CD4-positive, alpha-beta T cell (primary cell): ENCODE data around the gene OXNAD1. TPM values are rescaled to one million over a fixed set of nuclear protein-coding genes. Genes with fewer than 3 reads are reported as not detected.

Source experiments
- ATAC-seq: fragments of 200-7000 bp; cut with Tn5 transposase; one replicate; pipeline ENCODE4 v1.10.0; 2022; ENCODE audit warnings: mild to moderate bottlenecking; ENCODE audit not compliant: poor library complexity
- CTCF ChIA-PET: fragments of 350-600 bp; sonication (Branson Sonifier 250); formaldehyde crosslinking; loops from one replicate; lab custom pipeline; 2021; ENCODE audit warnings: antibody characterized with exemption, inconsistent platforms; lab: Charles Lee
- POLR2A ChIA-PET: fragments of 350-600 bp; sonication (Branson Sonifier 250); formaldehyde crosslinking; loops from one replicate; lab custom pipeline; 2021; ENCODE audit warnings: antibody characterized with exemption, inconsistent platforms; lab: Charles Lee
- DNase-seq, 14 experiments: peaks; one replicate each; pipeline ENCODE4 v3.0.0-alpha.2; 2013 to 2020; ENCODE audit warnings: mixed read lengths in 2 of 14
- H3K27ac ChIP-seq, 2 donors: one replicate each; pipeline versions ENCODE4 v1.5.1 to v1.7.0; 2013; ENCODE audit warnings: low read length in 2 of 2, low read depth in 1 of 2, mild to moderate bottlenecking in 1 of 2
- H3K27me3 ChIP-seq, 2 experiments: 1 replicate in 1 of 2; 2 replicates in 1 of 2; pipeline versions ENCODE4 v1.6.1 to v1.7.0; 2013; ENCODE audit warnings: low read length in 2 of 2, control low read depth in 1 of 2, mild to moderate bottlenecking in 1 of 2, moderate library complexity in 1 of 2; ENCODE audit not compliant: insufficient read depth in 2 of 2, control insufficient read depth in 1 of 2
- H3K36me3 ChIP-seq: one replicate; pipeline ENCODE4 v1.6.1; 2013; ENCODE audit warnings: low read length, control low read depth; ENCODE audit not compliant: insufficient read depth
- H3K4me1 ChIP-seq: one replicate; pipeline ENCODE4 v1.6.1; 2013; ENCODE audit warnings: low read length, control low read depth; ENCODE audit not compliant: insufficient read depth
- H3K4me3 ChIP-seq: one replicate; pipeline ENCODE4 v1.5.1; 2013; ENCODE audit warnings: mild to moderate bottlenecking, low read length, moderate library complexity
- H3K9me3 ChIP-seq, 2 experiments: 1 replicate in 1 of 2; 2 replicates in 1 of 2; pipeline versions ENCODE4 v1.6.1 to v1.7.0; 2013; ENCODE audit warnings: low read length in 2 of 2, mild to moderate bottlenecking in 2 of 2, control low read depth in 1 of 2, moderate library complexity in 1 of 2; ENCODE audit not compliant: control insufficient read depth in 1 of 2, insufficient read depth in 1 of 2
- H3K27ac Mint-ChIP-seq: one replicate; pipeline ENCODE4 v1.8.0; 2020; ENCODE audit warnings: mixed read lengths
- H3K27me3 Mint-ChIP-seq: one replicate; pipeline ENCODE4 v1.8.0; 2021; ENCODE audit warnings: mixed read lengths
- H3K36me3 Mint-ChIP-seq: one replicate; pipeline ENCODE4 v1.8.0; 2021; ENCODE audit warnings: low read depth, mixed read lengths
- H3K4me1 Mint-ChIP-seq: one replicate; pipeline ENCODE4 v1.8.0; 2021; ENCODE audit warnings: low read depth, mixed read lengths
- H3K4me3 Mint-ChIP-seq: one replicate; pipeline ENCODE4 v1.8.0; 2020; ENCODE audit warnings: mild to moderate bottlenecking, mixed read lengths
- H3K9me3 Mint-ChIP-seq: one replicate; pipeline ENCODE4 v1.8.0; 2020; ENCODE audit warnings: mixed read lengths
- intact Hi-C, 2 experiments: fragments of 100-400 bp; cut with DNase I in 1 of 2; cut with micrococcal nuclease in 1 of 2; formaldehyde crosslinking; loops; one replicate each; pipeline versions ENCODE4 v1.15.1 to v1.9.0; 2023 to 2025; cut with DNase I, micrococcal nuclease
- total RNA-seq, 174 experiments: library from RNA in 2 of 174; stranded (reverse) in 2 of 174; gene quantifications; one replicate each; pipeline ENCODE4 v1.2.3 and lab custom pipeline; 2021 to 2026
- TF ChIP-seq, protein P1 (sequence below): fragments of 200-600 bp; IDR thresholded peaks from one replicate; pipeline ENCODE4 v1.8.0; 2022; ENCODE audit warnings: antibody characterized with exemption, mild to moderate bottlenecking

OXNAD1 gene
- total RNA-seq, 2 experiments from 2014 or later = 135 TPM

DNA sequence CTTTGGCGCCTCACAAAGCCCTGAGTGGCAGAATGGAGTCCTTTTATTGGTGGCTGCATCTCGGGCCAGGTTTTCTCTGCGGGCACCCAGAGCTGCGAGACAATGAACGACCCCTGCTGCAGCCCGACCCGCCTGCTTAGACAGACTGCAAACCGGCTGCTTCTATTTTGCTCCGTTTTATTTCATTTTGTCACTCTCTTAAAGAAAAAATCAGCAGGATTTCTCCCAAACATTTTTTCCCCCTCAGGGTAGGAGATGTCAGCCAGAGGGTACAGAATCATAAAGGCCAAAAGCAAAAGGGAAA lies 64.8 kb downstream of the OXNAD1 start:
- H3K36me3 Mint-ChIP-seq = peaks cover 100% of the 10 kb centered on the region
- POLR2A ChIA-PET = no interaction called here
- intact Hi-C loops = loop anchor here in 1 of 2 experiments (5.0 to 10.0 kb wide), 2 partner anchors 55 to 218 kb away; no protein-coding TSS in a partner anchor

DNA sequence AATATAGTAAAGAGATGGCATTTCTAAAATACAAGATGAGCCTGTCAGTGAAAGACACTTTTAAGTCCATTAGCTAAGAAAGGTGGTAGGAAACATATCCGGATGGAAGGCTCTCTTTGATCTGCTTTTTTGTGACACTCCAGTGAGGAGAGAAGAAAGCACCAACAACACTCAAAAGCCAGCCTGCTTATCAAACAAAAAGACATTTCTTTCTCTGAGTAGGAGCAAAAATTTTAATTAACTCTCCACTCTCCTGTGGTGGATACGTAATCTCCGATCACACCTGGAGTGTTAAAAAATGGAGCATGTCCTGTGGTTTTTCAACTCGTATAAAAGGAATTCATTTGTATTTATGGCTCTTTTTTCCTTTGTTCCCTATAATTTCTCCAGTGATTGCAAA lies 65.3 kb downstream of the OXNAD1 start:
- CTCF ChIA-PET = no interaction called here
- H3K4me1 ChIP-seq = peaks cover 7% of the 10 kb centered on the region
- no peaks in the 10 kb centered on the region for H3K27me3 ChIP-seq
- DNase-seq (no peak), ATAC-seq (no peak)
- POLR2A ChIA-PET = no interaction called here
- intact Hi-C loops = loop anchor here in 1 of 2 experiments (5.0 kb wide), 1 partner anchor 217 kb away; no protein-coding TSS in a partner anchor
- Mint-ChIP-seq H3K27me3 (no peaks in the 10 kb centered on the region), H3K4me3 (no peak overlapping the region), H3K4me1 (peaks cover 36% of the 10 kb centered on the region), H3K9me3 (peaks cover 12% of the 10 kb centered on the region), H3K27ac (peak overlapping the region; percentile 20), H3K36me3 (peaks cover 100% of the 10 kb centered on the region)
- H3K4me3 ChIP-seq = no peak overlapping the region
- no peak overlapping the region for H3K27ac ChIP-seq
- peaks cover 90% of the 10 kb centered on the region for H3K36me3 ChIP-seq
- H3K9me3 ChIP-seq = peaks cover 7 to 18% of the 10 kb centered on the region in 2 experiments
- TF ChIP-seq, protein P1, sequence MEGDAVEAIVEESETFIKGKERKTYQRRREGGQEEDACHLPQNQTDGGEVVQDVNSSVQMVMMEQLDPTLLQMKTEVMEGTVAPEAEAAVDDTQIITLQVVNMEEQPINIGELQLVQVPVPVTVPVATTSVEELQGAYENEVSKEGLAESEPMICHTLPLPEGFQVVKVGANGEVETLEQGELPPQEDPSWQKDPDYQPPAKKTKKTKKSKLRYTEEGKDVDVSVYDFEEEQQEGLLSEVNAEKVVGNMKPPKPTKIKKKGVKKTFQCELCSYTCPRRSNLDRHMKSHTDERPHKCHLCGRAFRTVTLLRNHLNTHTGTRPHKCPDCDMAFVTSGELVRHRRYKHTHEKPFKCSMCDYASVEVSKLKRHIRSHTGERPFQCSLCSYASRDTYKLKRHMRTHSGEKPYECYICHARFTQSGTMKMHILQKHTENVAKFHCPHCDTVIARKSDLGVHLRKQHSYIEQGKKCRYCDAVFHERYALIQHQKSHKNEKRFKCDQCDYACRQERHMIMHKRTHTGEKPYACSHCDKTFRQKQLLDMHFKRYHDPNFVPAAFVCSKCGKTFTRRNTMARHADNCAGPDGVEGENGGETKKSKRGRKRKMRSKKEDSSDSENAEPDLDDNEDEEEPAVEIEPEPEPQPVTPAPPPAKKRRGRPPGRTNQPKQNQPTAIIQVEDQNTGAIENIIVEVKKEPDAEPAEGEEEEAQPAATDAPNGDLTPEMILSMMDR = no peak

More for the DNA sequence above, 64.8 kb downstream of the OXNAD1 start:
- H3K27ac ChIP-seq = no peak overlapping the region
- peaks cover 91% of the 10 kb centered on the region for H3K36me3 ChIP-seq
- no peak overlapping the region for H3K27ac Mint-ChIP-seq
- no peaks in the 10 kb centered on the region for H3K27me3 ChIP-seq
- peaks cover 8% of the 10 kb centered on the region for H3K4me1 ChIP-seq
- no peak overlapping the region for H3K4me3 ChIP-seq
- H3K9me3 Mint-ChIP-seq = peaks cover 12% of the 10 kb centered on the region
- no peak overlapping the region for H3K4me3 Mint-ChIP-seq
- peaks cover 7 to 18% of the 10 kb centered on the region in 2 experiments for H3K9me3 ChIP-seq
- H3K27me3 Mint-ChIP-seq = no peaks in the 10 kb centered on the region
- CTCF ChIA-PET = no interaction called here
- no peak for DNase-seq
- TF ChIP-seq, protein P1 = no peak
- H3K4me1 Mint-ChIP-seq = peaks cover 35% of the 10 kb centered on the region
- no peak for ATAC-seq

DNA sequence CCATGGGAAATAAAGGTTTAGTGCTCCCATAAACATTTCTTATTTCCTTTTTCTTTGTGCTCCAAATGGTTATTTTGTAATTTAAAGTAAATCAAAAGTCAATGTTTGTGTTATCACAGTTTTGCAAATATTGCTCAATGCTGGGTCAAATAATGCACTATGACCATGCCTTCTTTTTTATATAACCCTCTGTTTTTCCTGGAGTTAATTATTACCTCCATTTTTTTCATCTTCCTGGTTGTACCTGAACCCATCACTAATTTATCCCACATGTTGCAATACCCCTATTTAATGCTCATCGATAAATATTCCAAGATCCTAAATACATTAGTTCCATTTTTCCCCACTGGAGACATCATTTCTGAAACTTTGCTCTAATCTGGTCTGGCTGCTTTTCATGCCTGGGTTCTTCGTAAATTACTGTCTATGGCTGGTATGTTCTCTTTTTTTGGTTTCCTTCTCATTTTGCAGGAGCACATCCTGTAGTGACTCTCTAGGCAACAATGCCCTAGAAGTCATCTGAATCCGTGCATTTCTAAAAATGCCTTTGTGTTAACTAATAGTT lies 66.4 kb downstream of the OXNAD1 start:
- Mint-ChIP-seq H3K36me3 (peaks cover 100% of the 10 kb centered on the region), H3K27me3 (no peaks in the 10 kb centered on the region), H3K4me3 (no peak overlapping the region), H3K4me1 (peaks cover 42% of the 10 kb centered on the region), H3K27ac (peak overlapping the region; percentile 82), H3K9me3 (peaks cover 12% of the 10 kb centered on the region)
- TF ChIP-seq, protein P1 = no peak
- ChIA-PET POLR2A (no interaction called here), CTCF (no interaction called here)
- ATAC-seq = no peak
- Histone ChIP-seq H3K36me3 (peaks cover 83% of the 10 kb centered on the region), H3K4me3 (no peak overlapping the region), H3K4me1 (peaks cover 6% of the 10 kb centered on the region), H3K9me3 (peaks cover 7 to 18% of the 10 kb centered on the region in 2 experiments), H3K27ac (no peak overlapping the region), H3K27me3 (no peaks in the 10 kb centered on the region)
- intact Hi-C loops = loop anchor here in 1 of 2 experiments (5.0 kb wide), 1 partner anchor 216 kb away; no protein-coding TSS in a partner anchor
- no peak for DNase-seq
